Activated CD4-positive, alpha-beta T cell treated with anti-CD3 and anti-CD28 coated beads, Interleukin-2, Interleukin-4, amounts not matched to agents 100 ng/mL and 50 ng/mL, durations not matched to agents 16 hours and 8 hours (primary cell): ENCODE measurements around the gene NR2F1-AS1.
"Not testable (repeated sequence)": the region's sequence is repeated elsewhere in the genome, so short reads cannot be mapped to it uniquely, and the experiment has no call there.

Experiments
- DNase-seq: peaks from one replicate; pipeline ENCODE4 v3.0.0-alpha.2; 2020; ENCODE audit warnings: low spot score

NR2F1-AS1 gene

GRCh38 chr5:93517828-93518227 is 63.2 kb downstream of the NR2F1-AS1 start:
- no peak for DNase-seq

DNA sequence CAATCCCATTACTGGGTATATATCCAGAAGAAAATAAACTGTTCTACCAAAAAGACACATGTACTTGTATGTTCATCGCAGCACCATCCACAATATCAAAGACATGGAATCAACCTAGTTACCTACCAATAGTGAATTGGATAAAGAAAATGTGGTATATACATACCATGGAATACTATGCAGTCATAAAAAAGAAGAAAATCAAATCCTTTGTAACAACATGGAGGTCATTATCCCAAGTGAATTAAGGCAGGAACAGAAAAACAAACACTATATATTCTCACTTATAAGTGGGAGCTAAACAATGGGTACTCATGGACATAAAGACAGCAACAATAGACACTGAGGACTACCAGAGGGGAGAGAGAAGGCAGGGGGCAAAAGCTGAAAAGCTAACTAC is 67.7 kb downstream of the NR2F1-AS1 start:
- DNase-seq = no peak

DNA sequence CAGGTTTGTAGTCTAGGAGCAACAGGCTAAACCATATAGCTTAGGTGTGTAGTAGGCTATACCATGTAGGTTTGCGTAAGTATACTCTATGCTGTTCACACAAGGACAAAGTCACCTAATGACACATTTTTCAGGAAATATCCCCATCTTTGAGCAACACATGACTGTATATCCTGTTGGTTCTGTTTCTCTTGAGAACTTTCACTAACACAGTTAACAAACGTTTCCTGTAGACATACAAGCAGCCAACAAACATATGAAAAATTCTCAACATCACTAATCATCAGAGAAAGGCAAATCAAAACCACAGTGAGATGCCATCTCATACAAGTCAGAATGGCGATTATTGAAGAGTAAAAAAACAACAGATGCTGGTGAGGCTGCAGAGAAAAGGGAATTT is 68.2 kb downstream of the NR2F1-AS1 start:
- no peak for DNase-seq

DNA sequence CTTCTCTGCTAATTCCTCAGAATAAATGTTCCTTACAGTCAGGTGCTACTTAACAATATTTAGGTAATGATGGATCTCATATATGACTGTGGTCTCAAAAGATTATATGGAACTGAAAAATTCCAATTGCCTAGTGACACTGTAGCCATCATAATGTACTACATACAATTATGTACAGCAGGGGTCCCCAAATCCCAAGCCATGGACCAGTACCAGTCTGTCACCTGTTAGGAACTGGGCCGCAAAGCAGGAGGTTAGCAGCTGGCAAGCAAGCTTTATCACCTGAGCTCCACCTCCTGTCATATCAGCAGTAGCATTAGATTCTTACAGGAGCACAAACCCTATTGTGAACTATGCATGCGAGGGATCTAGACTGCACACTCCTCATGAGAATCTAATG is 69.6 kb downstream of the NR2F1-AS1 start:
- DNase-seq = no peak

DNA sequence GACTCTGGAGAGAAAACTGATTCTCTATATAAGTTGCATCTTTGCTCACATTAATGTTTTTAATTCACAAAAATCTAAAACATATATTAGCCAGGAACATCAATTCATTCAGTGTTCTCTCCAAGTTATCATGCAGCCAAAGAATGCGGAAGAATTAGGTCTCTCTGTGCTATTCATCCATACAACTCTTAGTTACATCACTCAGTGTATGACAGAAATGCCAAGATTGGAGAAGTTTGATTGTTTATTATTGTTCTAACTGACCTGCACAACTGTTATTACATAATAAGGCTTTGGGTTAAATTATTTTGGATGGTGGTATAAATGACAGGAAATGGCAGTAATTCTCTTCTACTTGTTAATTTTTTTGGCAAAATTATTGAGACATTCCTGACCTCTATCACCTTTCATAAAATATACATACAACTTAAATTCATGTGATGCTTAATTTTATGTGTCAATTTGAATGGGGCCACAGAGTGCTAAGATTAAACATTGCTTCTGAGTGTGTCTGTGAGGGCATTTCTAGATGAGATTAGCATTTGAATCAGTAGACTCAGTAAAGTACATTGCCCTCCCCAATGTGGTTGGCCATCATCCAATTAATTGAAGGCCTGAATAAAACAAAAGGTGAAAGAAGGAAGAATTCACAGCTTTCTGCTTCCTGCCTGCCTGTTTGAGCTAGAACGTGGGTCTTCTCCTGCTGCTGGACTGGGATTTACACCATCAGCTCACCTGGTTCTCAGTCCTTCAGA is 70.2 kb downstream of the NR2F1-AS1 start:
- DNase-seq = no peak

- DNase-seq = not testable (repeated sequence)
These were observed 75.5 kb downstream of the NR2F1-AS1 start for GRCh38 chr5:93505553-93505952.

DNA sequence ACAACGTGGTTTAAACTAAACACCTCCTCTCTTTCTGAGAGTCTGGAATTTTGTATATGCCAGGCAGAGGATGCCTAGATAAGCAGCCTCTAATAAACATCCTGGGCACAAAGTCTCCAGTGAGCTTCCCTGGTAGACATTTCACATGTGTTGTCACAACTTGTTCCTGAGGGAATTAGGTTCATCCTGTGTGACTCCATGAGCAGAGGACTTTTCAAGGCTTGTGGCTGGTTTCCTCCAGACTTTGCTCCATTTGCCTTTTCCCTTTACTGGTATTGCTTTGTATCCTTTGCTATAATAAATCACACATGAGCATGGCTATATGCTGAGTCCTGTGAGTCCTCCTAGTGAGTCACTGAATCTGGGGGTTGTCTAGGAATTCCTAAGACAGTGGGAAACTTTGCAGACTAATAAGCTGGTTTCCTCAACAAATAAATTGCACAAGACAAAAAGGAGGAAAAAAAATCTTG is 77.4 kb downstream of the NR2F1-AS1 start:
- DNase-seq = no peak

DNA sequence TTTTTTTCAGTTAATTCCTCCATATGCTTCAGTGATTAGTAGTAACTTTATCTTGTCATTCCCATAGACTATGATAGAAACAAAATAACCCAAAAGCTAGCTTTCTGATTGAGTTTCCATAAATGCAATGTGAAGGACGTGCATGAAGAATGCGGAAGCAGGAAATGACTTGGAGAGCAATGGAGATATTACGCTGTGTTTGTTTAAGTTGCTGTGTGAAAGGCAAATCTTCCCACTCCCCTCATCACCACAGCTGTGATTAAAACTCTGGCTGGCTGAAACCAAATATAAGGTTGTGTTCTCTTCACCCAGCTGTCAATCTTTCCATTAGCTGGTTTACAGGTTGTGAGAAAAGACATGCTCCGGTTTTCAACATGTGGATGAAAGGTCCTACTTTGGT is 83.9 kb downstream of the NR2F1-AS1 start:
- DNase-seq = no peak

GRCh38 chr5:93479982-93480509 is 101.0 kb downstream of the NR2F1-AS1 start:
- DNase-seq = no peak

GRCh38 chr5:93477816-93478215 is 103.2 kb downstream of the NR2F1-AS1 start:
- no peak for DNase-seq

GRCh38 chr5:93476251-93476742 is 104.7 kb downstream of the NR2F1-AS1 start:
- no peak for DNase-seq

DNA sequence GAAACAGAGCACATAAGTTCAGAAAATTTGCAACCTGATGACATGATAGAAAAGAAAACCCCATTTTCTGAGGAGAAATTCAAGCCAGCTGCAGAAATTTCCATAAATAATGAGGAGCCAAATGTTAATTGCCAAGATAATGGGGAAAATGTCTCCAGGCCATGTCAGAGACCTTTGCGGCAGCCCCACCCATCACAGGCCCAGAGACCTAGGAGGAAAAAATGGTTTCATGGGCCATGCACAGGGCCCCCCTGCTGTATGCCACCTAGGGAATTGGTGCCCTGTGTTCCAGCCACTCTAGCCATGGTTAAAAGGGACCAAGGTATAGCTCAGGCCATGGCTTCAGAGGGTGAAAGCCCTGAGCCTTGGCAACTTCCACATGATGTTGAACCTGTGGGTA is 118.1 kb downstream of the NR2F1-AS1 start:
- no peak for DNase-seq

- DNase-seq = no peak
These were observed 119.3 kb downstream of the NR2F1-AS1 start for GRCh38 chr5:93461756-93462155.

GRCh38 chr5:93460286-93460685 is 120.7 kb downstream of the NR2F1-AS1 start:
- DNase-seq = no peak

DNA sequence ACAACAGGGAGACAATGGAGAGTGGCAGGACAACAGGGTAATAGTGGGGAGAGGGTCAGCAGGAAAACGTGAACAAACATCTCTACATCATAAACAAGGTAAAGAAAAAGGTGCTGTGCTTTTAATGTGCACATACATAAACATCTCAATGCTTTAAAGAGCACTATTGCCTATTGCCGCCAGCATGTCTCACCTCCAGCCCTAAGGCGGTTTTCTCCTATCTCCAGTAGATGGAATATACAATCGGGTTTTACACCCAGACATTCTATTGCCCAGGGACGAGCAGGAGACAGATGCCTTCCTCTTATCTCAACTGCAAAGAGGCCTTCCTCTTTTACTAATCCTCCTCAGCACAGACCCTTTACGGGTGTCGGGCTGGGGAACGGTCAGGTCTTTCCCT is 124.2 kb downstream of the NR2F1-AS1 start:
- DNase-seq = not testable (repeated sequence)

- DNase-seq = no peak
These were observed 126.1 kb downstream of the NR2F1-AS1 start for GRCh38 chr5:93454896-93455295.

DNA sequence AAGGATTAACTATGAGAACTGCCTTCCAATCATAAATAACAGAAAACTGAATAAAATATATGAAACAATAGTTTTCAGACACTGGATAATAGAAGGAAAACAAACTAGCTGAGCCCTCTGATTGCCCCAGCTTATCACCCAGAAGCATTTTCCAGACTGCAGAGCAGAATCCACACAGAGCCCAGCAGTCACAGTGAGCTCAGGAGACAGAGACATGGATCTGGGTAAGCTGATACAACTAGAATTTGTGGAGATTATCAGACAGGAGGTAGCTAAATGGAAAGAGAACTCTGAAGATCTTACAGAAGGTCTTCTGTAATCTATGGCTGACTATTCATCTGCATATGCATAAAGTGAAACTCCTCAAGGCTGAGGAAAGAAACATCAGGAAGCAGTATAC is 128.8 kb downstream of the NR2F1-AS1 start:
- DNase-seq = no peak

DNA sequence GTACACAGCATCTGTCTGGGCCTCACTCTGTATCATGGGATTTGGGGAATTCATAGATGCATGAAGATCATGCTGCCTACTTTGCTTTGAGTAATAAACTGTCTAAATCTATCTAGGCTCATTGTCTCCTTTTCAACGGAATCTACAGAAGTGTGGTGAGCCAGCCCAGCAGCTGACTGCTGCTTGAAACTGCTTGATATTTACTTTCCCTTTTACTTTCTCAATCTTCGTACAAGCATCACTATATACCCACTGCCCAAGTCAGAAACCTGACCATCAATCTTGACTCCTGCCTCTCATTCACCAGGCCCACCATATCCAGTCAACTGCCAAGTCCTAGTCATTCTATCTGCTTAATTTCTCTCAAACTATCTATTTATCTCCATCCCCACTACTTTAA is 142.9 kb downstream of the NR2F1-AS1 start:
- DNase-seq = no peak

GRCh38 chr5:93436083-93436482 is 144.9 kb downstream of the NR2F1-AS1 start:
- no peak for DNase-seq

DNA sequence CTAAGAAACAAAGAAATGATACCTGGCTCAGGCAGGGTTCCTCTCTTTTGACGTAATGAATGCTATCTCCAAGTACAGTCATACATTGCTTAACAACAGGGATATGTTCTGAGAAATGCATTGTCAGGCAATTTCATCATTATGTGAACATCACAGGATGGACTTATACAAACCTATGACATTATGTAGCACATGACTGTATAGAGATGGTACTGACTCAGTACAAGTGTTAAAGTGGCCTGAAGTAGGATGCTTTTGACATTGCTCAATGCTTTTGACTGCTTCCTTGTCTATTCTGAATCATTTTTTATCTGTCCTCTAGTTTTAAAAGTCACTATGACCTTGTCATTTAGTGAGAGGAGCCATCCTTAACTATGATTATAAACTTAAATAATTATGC is 147.6 kb downstream of the NR2F1-AS1 start:
- DNase-seq = no peak

GRCh38 chr5:93431250-93431649 is 149.8 kb downstream of the NR2F1-AS1 start:
- DNase-seq = no peak

DNA sequence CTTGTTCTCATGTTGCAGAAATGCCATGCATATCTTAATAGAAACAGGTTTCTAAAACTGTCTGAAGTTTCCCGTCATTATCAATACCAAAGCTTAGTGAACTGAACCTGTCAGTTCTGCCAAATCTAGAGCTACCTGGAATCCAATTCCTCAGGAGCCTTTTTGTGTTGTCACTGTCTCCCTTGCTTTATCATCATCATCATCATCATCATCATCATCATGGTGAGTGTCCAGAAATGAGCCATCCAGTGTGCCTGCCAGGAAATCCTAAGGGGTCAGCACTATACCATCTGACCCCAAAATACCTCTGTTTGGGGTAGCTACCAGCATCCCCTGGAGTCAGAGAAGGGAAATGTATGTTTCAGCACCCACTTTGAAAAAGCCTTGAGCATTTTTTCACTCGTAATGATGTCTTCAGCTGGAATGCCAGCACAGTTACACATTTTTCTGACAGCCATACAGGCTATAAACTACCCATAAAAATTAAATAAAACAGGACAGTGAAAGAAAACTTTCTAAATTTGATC is 150.3 kb downstream of the NR2F1-AS1 start:
- DNase-seq = no peak

GRCh38 chr5:93430118-93430517 is 150.9 kb downstream of the NR2F1-AS1 start:
- no peak for DNase-seq

GRCh38 chr5:93428868-93429267 is 152.2 kb downstream of the NR2F1-AS1 start:
- no peak for DNase-seq
